ENCODE measurements around the gene TRIM33.

- TF ChIP-seq EP300 (conservative IDR thresholded peaks at IDR 0.05; ENCODE audit: poor library complexity, severe bottlenecking) (no peak), CTCF (IDR thresholded peaks at IDR 0.05; ENCODE audit: poor library complexity, severe bottlenecking) (no peak), TAF1 (IDR thresholded peaks at IDR 0.05; ENCODE audit: low read depth) (no peak), RAD21 (conservative IDR thresholded peaks at IDR 0.05) (no peak), REST (IDR thresholded peaks at IDR 0.05; ENCODE audit: borderline replicate concordance) (no peak), POLR2AphosphoS5 (IDR thresholded peaks at IDR 0.05) (no peak), MXI1 (conservative IDR thresholded peaks at IDR 0.05; ENCODE audit: poor library complexity, severe bottlenecking) (no peak)
These were observed 25.7 kb downstream of the TRIM33 start for GRCh38 chr1:114485286-114485685.
